ENCODE results near the gene DLGAP5.

DLGAP5 gene

GRCh38 chr14:55107766-55108554, 83.4 kb downstream of the DLGAP5 start:
- no peak for DNase-seq

- DNase-seq, result no peak
These were observed 85.4 kb downstream of the DLGAP5 start for GRCh38 chr14:55105991-55106390.

GRCh38 chr14:55103971-55104954, 87.1 kb downstream of the DLGAP5 start:
- DNase-seq, result no peak

- DNase-seq, result peak; percentile 27
These were observed 88.3 kb downstream of the DLGAP5 start for GRCh38 chr14:55103005-55103640.

- DNase-seq, result peak; percentile 84
These were observed 89.2 kb downstream of the DLGAP5 start for GRCh38 chr14:55102141-55102621.

GRCh38 chr14:55101698-55102097, 89.7 kb downstream of the DLGAP5 start:
- no peak for DNase-seq

GRCh38 chr14:55099756-55100155, 91.6 kb downstream of the DLGAP5 start:
- DNase-seq, result no peak

GRCh38 chr14:55098561-55098898, 92.9 kb downstream of the DLGAP5 start:
- DNase-seq, result no peak

Measured in NCI-H345 (cell line).